Lung (tissue), 14 donors: Measurements from ENCODE around the gene CT45A2. TPM values are rescaled to one million over a fixed set of nuclear protein-coding genes. Genes with fewer than 3 reads are reported as not detected.
"Not testable (repeated sequence)": the region's sequence is repeated elsewhere in the genome, so short reads cannot be mapped to it uniquely, and the experiment has no call there.

Experiments used
- ATAC-seq: fragments of 200-7000 bp; cut with Tn5 transposase; one replicate; pipeline ENCODE4 v1.9.1; 2020; ENCODE audit warnings: moderate number of reproducible peaks; ENCODE audit not compliant: insufficient read depth, low FRiP score
- DNase-seq, 3 donors: peaks; one replicate each; pipeline ENCODE4 v3.0.0-alpha.2; 2013 to 2017
- H3K27ac ChIP-seq, 2 donors: one replicate each; pipeline ENCODE4 v1.5.1; 2013; ENCODE audit warnings: mild to moderate bottlenecking in 2 of 2, moderate library complexity in 2 of 2, control low read depth in 1 of 2, inconsistent platforms in 1 of 2, low read depth in 1 of 2, low read length in 1 of 2
- H3K27me3 ChIP-seq, 3 donors: one replicate each; pipeline ENCODE4 v1.5.1; 2013; ENCODE audit warnings: low read length in 2 of 3; ENCODE audit not compliant: control insufficient read depth in 3 of 3, insufficient read depth in 3 of 3
- H3K36me3 ChIP-seq, 4 donors: one replicate each; pipeline ENCODE4 v1.5.1; 2013; ENCODE audit warnings: low read length in 4 of 4, mild to moderate bottlenecking in 1 of 4, moderate library complexity in 1 of 4; ENCODE audit not compliant: control insufficient read depth in 4 of 4, insufficient read depth in 4 of 4
- H3K4me1 ChIP-seq, 5 donors: one replicate each; pipeline ENCODE4 v1.5.1; 2013; ENCODE audit warnings: low read length in 5 of 5, mild to moderate bottlenecking in 2 of 5, moderate library complexity in 1 of 5; ENCODE audit not compliant: control insufficient read depth in 5 of 5, insufficient read depth in 5 of 5
- H3K4me3 ChIP-seq: one replicate; pipeline ENCODE4 v1.5.1; 2013; ENCODE audit warnings: mild to moderate bottlenecking, control low read depth, moderate library complexity
- H3K9ac ChIP-seq, 2 donors: one replicate each; pipeline ENCODE4 v1.5.1; 2013; ENCODE audit warnings: low read length in 2 of 2, control low read depth in 1 of 2; ENCODE audit not compliant: insufficient read depth in 1 of 2
- H3K9me3 ChIP-seq, 4 donors: one replicate each; pipeline ENCODE4 v1.5.1; 2013; ENCODE audit warnings: low read length in 3 of 4, mild to moderate bottlenecking in 1 of 4, moderate library complexity in 1 of 4; ENCODE audit not compliant: control insufficient read depth in 4 of 4, insufficient read depth in 3 of 4
- WGBS, 2 donors: extraction: QIAGEN DNeasy Blood & Tissue Kit; methylation state at CpG; one replicate each; pipeline ENCODE4 v1.1.7; 2013; 5-methylcytosine and 5-hydroxymethylcytosine counted together
- long read RNA-seq, 5 donors: transcript quantifications; one replicate each; lab custom pipeline, GENCODE V29; 2026
- polyA plus RNA-seq, 2 donors: library from polyadenylated mRNA; stranded (reverse); fragments of 200-250 nt; gene quantifications; one replicate each; pipeline ENCODE4 v1.2.1, GENCODE V29; 2013
- total RNA-seq, 2 donors: library from RNA; depleted of rRNA in 1 of 2; stranded (reverse); fragments of >200 nt in 1 of 2; gene quantifications; one replicate each; pipeline ENCODE4 v1.2.1, GENCODE V29; 2014 to 2021
- donor health status: Bipolar disorder and iron deficiency.
- donor health status: healthy.
- donor health status: DM: yes; HTN: yes; CAD: no.

Gene CT45A2
- total RNA-seq (not detected), polyA plus RNA-seq (not detected)
- long read RNA-seq, donor 1, partial matches to known transcripts, result 0 of 2 reads
- long read RNA-seq, donor 1, other reads (novel, unspliced or antisense), result 0 of 2 reads
- long read RNA-seq, donor 2, result 0 reads
- long read RNA-seq, donor 3, result 0 reads
- long read RNA-seq, donor 4, result 0 reads
- long read RNA-seq, donor 5, result 0 reads

GRCh38 chrX:135819912-135820311, at the start of gene CT45A2:
Gene CT45A2, minus strand, starts transcription at chrX:135820012. Its CDS starts 3,747 bp downstream, at chrX:135816265.
- H3K4me3 ChIP-seq, H3K4me1 ChIP-seq, H3K9me3 ChIP-seq, H3K9ac ChIP-seq, DNase-seq, H3K36me3 ChIP-seq, H3K27ac ChIP-seq, H3K27me3 ChIP-seq, ATAC-seq: not testable (repeated sequence)
- WGBS, 2 donors, result no CpG with 5 or more reads among the region's 17 CpGs

- not testable (repeated sequence) for H3K9me3 ChIP-seq, ATAC-seq, DNase-seq, H3K4me3 ChIP-seq, H3K4me1 ChIP-seq, H3K27ac ChIP-seq, H3K9ac ChIP-seq, H3K27me3 ChIP-seq, H3K36me3 ChIP-seq
- WGBS, 2 donors, result no CpG with 5 or more reads among the region's 17 CpGs
Measured at GRCh38 chrX:135854438-135854837, 34.6 kb upstream of the CT45A2 start, which contains the start of gene CT45A8. Gene CT45A8, minus strand, starts transcription at chrX:135854538. Its CDS starts 3,755 bp downstream, at chrX:135850783.

GRCh38 chrX:135837180-135837579, 17.4 kb upstream of the CT45A2 start, which contains the start of gene CT45A7:
Gene CT45A7, minus strand, starts transcription at chrX:135837280. Its CDS starts 3,747 bp downstream, at chrX:135833533.
- ATAC-seq, H3K36me3 ChIP-seq, H3K27me3 ChIP-seq, H3K4me3 ChIP-seq, H3K27ac ChIP-seq, H3K4me1 ChIP-seq, DNase-seq, H3K9ac ChIP-seq, H3K9me3 ChIP-seq: not testable (repeated sequence)
- no CpG with 5 or more reads among the region's 17 CpGs for WGBS, 2 donors

GRCh38 chrX:135802687-135803086, 17.1 kb downstream of the CT45A2 start, which contains the start of gene CT45A6:
Gene CT45A6, minus strand, starts transcription at chrX:135802787. Its CDS starts 3,794 bp downstream, at chrX:135798993.
- not testable (repeated sequence) for H3K36me3 ChIP-seq, H3K9ac ChIP-seq, H3K9me3 ChIP-seq, H3K4me3 ChIP-seq, H3K27ac ChIP-seq, ATAC-seq, DNase-seq, H3K27me3 ChIP-seq, H3K4me1 ChIP-seq
- WGBS, 2 donors, result no CpG with 5 or more reads among the region's 16 CpGs

GRCh38 chrX:135785403-135785802, 34.4 kb downstream of the CT45A2 start, which contains the start of gene CT45A5:
Gene CT45A5, minus strand, starts transcription at chrX:135785503. Its CDS starts 3,774 bp downstream, at chrX:135781729.
- WGBS, 2 donors, result no CpG with 5 or more reads among the region's 16 CpGs
- ATAC-seq, result not testable (repeated sequence)

GRCh38 chrX:135768091-135768490, 51.7 kb downstream of the CT45A2 start, which contains the start of gene CT45A3:
Gene CT45A3, minus strand, starts transcription at chrX:135768191. Its CDS starts 3,747 bp downstream, at chrX:135764444.
- no CpG with 5 or more reads among the region's 17 CpGs for WGBS, 2 donors
- not testable (repeated sequence) for H3K36me3 ChIP-seq, H3K9ac ChIP-seq, H3K9me3 ChIP-seq, DNase-seq, H3K4me1 ChIP-seq, H3K27me3 ChIP-seq, H3K27ac ChIP-seq, H3K4me3 ChIP-seq, ATAC-seq

More at GRCh38 chrX:135785403-135785802, 34.4 kb downstream of the CT45A2 start, which contains the start of gene CT45A5:
- H3K36me3 ChIP-seq, DNase-seq, H3K4me1 ChIP-seq, H3K27ac ChIP-seq, H3K9ac ChIP-seq, H3K4me3 ChIP-seq, H3K9me3 ChIP-seq, H3K27me3 ChIP-seq: not testable (repeated sequence)

Other genes with a start within 250 kb of the CT45A2 start
- not detected for gene CT45A1, start 106.4 kb downstream of the CT45A2 start, total RNA-seq
- gene CT45A1, start 106.4 kb downstream of the CT45A2 start, polyA plus RNA-seq, result not detected
- gene CT45A3, start 51.8 kb downstream of the CT45A2 start, total RNA-seq, result under 1 TPM in 1 of 2 donors, not detected in 1; 0.31 TPM
- gene CT45A3, start 51.8 kb downstream of the CT45A2 start, polyA plus RNA-seq, result not detected
- under 1 TPM in 1 of 2 donors, not detected in 1; 1.00 TPM for gene CT45A5, start 34.5 kb downstream of the CT45A2 start, total RNA-seq
- gene CT45A5, start 34.5 kb downstream of the CT45A2 start, polyA plus RNA-seq, result not detected
- not detected for gene CT45A6, start 17.2 kb downstream of the CT45A2 start, total RNA-seq
- gene CT45A6, start 17.2 kb downstream of the CT45A2 start, polyA plus RNA-seq, result not detected
- not detected for gene CT45A7, start 17.3 kb upstream of the CT45A2 start, total RNA-seq
- not detected for gene CT45A7, start 17.3 kb upstream of the CT45A2 start, polyA plus RNA-seq
- gene CT45A8, start 34.5 kb upstream of the CT45A2 start, total RNA-seq, result not detected
- not detected for gene CT45A8, start 34.5 kb upstream of the CT45A2 start, polyA plus RNA-seq
- not detected for gene CT45A9, start 51.8 kb upstream of the CT45A2 start, total RNA-seq
- gene CT45A9, start 51.8 kb upstream of the CT45A2 start, polyA plus RNA-seq, result not detected
- gene CT45A10, start 73.4 kb upstream of the CT45A2 start, total RNA-seq, result not detected
- not detected for gene CT45A10, start 73.4 kb upstream of the CT45A2 start, polyA plus RNA-seq
- gene SAGE1, start 73.7 kb upstream of the CT45A2 start, total RNA-seq, result not detected
- gene SAGE1, start 73.7 kb upstream of the CT45A2 start, polyA plus RNA-seq, result not detected
- 10 to 100 TPM; 24.3 to 24.6 TPM for gene MMGT1, start 154.0 kb upstream of the CT45A2 start, total RNA-seq
- 10 to 100 TPM in 1 of 2 donors, 1 to 10 TPM in 1; 3.2 to 13.6 TPM for gene MMGT1, start 154.0 kb upstream of the CT45A2 start, polyA plus RNA-seq
- 10 to 100 TPM; 15.4 to 19.2 TPM for gene SLC9A6, start 165.4 kb upstream of the CT45A2 start, total RNA-seq
- 1 to 10 TPM; 8.0 to 8.9 TPM for gene SLC9A6, start 165.4 kb upstream of the CT45A2 start, polyA plus RNA-seq